Body of pancreas (tissue), 4 donors: Measurements from ENCODE around the gene FER. TPM values are rescaled to one million over a fixed set of nuclear protein-coding genes. Genes with fewer than 3 reads are reported as not detected.

Experiments
- ATAC-seq: fragments of 150-250 bp; one replicate; pipeline ENCODE4 v1.9.1; 2016
- DNase-seq, 4 donors: peaks; one replicate each; pipeline ENCODE4 v3.0.0-alpha.2; 2019
- H3K27ac ChIP-seq, 4 donors: fragments of 200-600 bp; sonication (generic); 1 replicate in 3 of 4; 2 replicates in 1 of 4; pipeline versions ENCODE4 v1.5.1 to v1.6.1; 2016 to 2019; ENCODE audit warnings: mild to moderate bottlenecking in 1 of 4, mixed read lengths in 1 of 4, moderate library complexity in 1 of 4
- H3K27me3 ChIP-seq, 2 donors: fragments of 200-600 bp; sonication (generic); one replicate each; pipeline ENCODE4 v1.6.0; 2016; ENCODE audit warnings: mild to moderate bottlenecking in 1 of 2
- H3K36me3 ChIP-seq, 2 donors: fragments of 200-600 bp; sonication (generic); replicated peaks in 1 of 2; 2 replicates each; pipeline ENCODE4 v1.5.1; 2016; ENCODE audit warnings: low read depth in 2 of 2; ENCODE audit not compliant: insufficient read depth in 1 of 2
- H3K4me1 ChIP-seq: fragments of 200-600 bp; sonication (generic); one replicate; pipeline ENCODE4 v1.6.0; 2016
- H3K4me3 ChIP-seq, 2 donors: fragments of 200-600 bp; sonication (generic); 1 replicate in 1 of 2; 2 replicates in 1 of 2; pipeline ENCODE4 v1.5.1; 2016 to 2019
- H3K9me3 ChIP-seq, 3 donors: fragments of 200-600 bp; sonication (generic); 1 replicate in 2 of 3; 2 replicates in 1 of 3; pipeline ENCODE4 v1.5.1; 2016
- CTCF ChIP-seq, 7 experiments: fragments of 450-650 bp in 4 of 7; fragments of 200-600 bp in 3 of 7; sonication (generic) in 3 of 7; IDR thresholded peaks; one replicate each; pipeline ENCODE4 v1.5.1; 2016 to 2019; ENCODE audit warnings: antibody characterized with exemption in 7 of 7
- POLR2A ChIP-seq, 3 donors: fragments of 450-650 bp; IDR thresholded peaks; one replicate each; pipeline ENCODE4 v1.6.1; 2016; ENCODE audit warnings: antibody characterized with exemption in 3 of 3, mild to moderate bottlenecking in 2 of 3
- WGBS, 2 donors: methylation state at CpG; one replicate each; pipeline ENCODE4 v1.1.5; 2017; 5-methylcytosine and 5-hydroxymethylcytosine counted together
- intact Hi-C: fragments of 100-400 bp; cut with DNase I; formaldehyde crosslinking; loops from one replicate; pipeline ENCODE4 v1.15.1; 2023
- total RNA-seq, 2 donors: library from RNA; depleted of rRNA; stranded (reverse); fragments of >200 nt; gene quantifications; one replicate each; pipeline ENCODE4 v1.1.0, GENCODE V29; 2016

FER gene
- total RNA-seq, 2 donors from 2014 or later, result 7.9 to 13.2 TPM

DNA sequence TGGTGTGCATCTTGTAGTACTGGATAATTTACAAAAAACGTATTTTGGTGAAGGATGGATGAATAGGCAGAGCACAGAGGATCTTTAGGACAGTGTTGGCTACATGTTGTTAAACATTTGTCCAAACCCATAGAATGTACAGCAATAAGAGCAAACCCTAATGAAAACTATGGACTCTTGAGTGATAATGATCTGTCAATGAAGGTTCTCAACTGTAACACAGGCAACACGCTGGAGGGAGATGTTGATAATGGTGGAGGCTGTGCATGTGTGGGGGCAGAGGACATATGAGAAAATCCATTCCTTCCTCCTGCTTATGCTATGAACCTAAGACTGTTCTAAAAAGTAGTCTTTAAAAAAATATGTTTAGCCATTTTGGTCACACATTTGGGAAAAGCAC lies 194.0 kb downstream of the FER start:
- Histone ChIP-seq H3K4me1 (no peaks in the 10 kb centered on the region), H3K36me3 (no peaks in the 10 kb centered on the region), H3K27me3 (no peaks in the 10 kb centered on the region), H3K9me3 (no peaks in the 10 kb centered on the region), H3K4me3 (no peak overlapping the region), H3K27ac (no peak overlapping the region)
- intact Hi-C loops, result no loop called here
- TF ChIP-seq CTCF (IDR thresholded peaks at IDR 0.05) (no peak), POLR2A (IDR thresholded peaks at IDR 0.05) (no peak)
- DNase-seq (no peak), ATAC-seq (no peak)
- 65 to 84% methylated on average over 2 of the region's 2 CpGs for WGBS, 2 donors

GRCh38 chr5:108942701-108943100 lies 195.0 kb downstream of the FER start:
- Histone ChIP-seq H3K36me3 (no peaks in the 10 kb centered on the region), H3K27ac (no peak overlapping the region), H3K4me3 (no peak overlapping the region), H3K4me1 (no peaks in the 10 kb centered on the region), H3K9me3 (no peaks in the 10 kb centered on the region), H3K27me3 (no peaks in the 10 kb centered on the region)
- ATAC-seq, result no peak
- TF ChIP-seq CTCF (IDR thresholded peaks at IDR 0.05), result no peak
- no peak for TF ChIP-seq POLR2A (IDR thresholded peaks at IDR 0.05)
- WGBS, 2 donors, result 70 to 76% methylated on average over 1 of the region's 1 CpG
- intact Hi-C loops, result no loop called here
- DNase-seq, result no peak

GRCh38 chr5:108945094-108945493 lies 197.4 kb downstream of the FER start:
- Histone ChIP-seq H3K9me3 (no peaks in the 10 kb centered on the region), H3K36me3 (no peaks in the 10 kb centered on the region), H3K27ac (no peak overlapping the region), H3K27me3 (no peaks in the 10 kb centered on the region), H3K4me3 (no peak overlapping the region), H3K4me1 (no peaks in the 10 kb centered on the region)
- ATAC-seq (no peak), DNase-seq (no peak)
- no peak for TF ChIP-seq POLR2A (IDR thresholded peaks at IDR 0.05)
- TF ChIP-seq CTCF (IDR thresholded peaks at IDR 0.05), result no peak
- intact Hi-C loops, result no loop called here
- 71 to 75% methylated on average over 3 of the region's 3 CpGs for WGBS, 2 donors

DNA sequence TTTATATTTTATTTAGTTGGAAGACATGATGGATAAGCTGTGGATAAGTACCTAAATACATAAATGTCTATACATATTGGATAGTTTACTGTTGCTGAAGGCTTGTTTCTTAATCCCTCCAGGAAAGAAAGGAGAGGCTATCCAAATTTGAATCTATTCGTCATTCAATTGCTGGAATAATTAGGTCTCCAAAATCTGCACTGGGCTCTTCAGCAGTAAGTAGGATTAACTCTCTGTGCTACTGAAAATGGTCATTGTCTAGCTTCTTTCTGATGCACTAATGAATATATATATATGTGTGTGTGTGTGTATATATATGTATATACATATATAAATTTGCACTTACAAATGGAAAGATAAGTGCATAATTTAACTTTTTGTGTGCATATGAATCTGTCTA lies 198.3 kb downstream of the FER start:
- 88 to 90% methylated on average over 1 of the region's 1 CpG for WGBS, 2 donors
- no peak for DNase-seq
- no peak overlapping the region for H3K4me3 ChIP-seq
- TF ChIP-seq CTCF (IDR thresholded peaks at IDR 0.05), result no peak
- TF ChIP-seq POLR2A (IDR thresholded peaks at IDR 0.05), result no peak
- no peaks in the 10 kb centered on the region for H3K27me3 ChIP-seq
- no peaks in the 10 kb centered on the region for H3K4me1 ChIP-seq
- ATAC-seq, result no peak
- H3K36me3 ChIP-seq, result no peaks in the 10 kb centered on the region
- no peak overlapping the region for H3K27ac ChIP-seq
- no peaks in the 10 kb centered on the region for H3K9me3 ChIP-seq
- intact Hi-C loops, result no loop called here

GRCh38 chr5:108947164-108947563 lies 199.5 kb downstream of the FER start:
- TF ChIP-seq CTCF (IDR thresholded peaks at IDR 0.05) (no peak), POLR2A (IDR thresholded peaks at IDR 0.05) (no peak)
- Histone ChIP-seq H3K27ac (no peak overlapping the region), H3K4me1 (no peaks in the 10 kb centered on the region), H3K36me3 (no peaks in the 10 kb centered on the region), H3K9me3 (no peaks in the 10 kb centered on the region), H3K27me3 (no peaks in the 10 kb centered on the region), H3K4me3 (no peak overlapping the region)
- intact Hi-C loops, result no loop called here
- ATAC-seq, result no peak
- WGBS, 2 donors, result 90 to 97% methylated on average over 1 of the region's 1 CpG
- no peak for DNase-seq
